ENCODE data around the gene POLE. TPM values are rescaled to one million over a fixed set of nuclear protein-coding genes. Genes with fewer than 3 reads are reported as not detected.
A peak's percentile ranks its signal among the peaks of the same experiment; 100 is the strongest.

The POLE gene
- total and polyA plus RNA-seq, 11 donors, result 5.3 to 18.6 (median 9.8) TPM

- peaks cover 5 to 91% (median 83%) of the 10 kb centered on the region in 9 donors for H3K36me3 ChIP-seq
- intact Hi-C loops (cut with DNase I), result no loop called here
- H3K9me3 ChIP-seq, result no peaks in the 10 kb centered on the region
- no peak overlapping the region for H3K4me3 ChIP-seq
- no peaks in the 10 kb centered on the region for H3K4me1 ChIP-seq
- WGBS, 4 donors, result 79 to 88% (median 80%) methylated on average over 24 of the region's 24 CpGs
- H3K27me3 ChIP-seq, result no peaks in the 10 kb centered on the region
- TF ChIP-seq CTCF (IDR thresholded peaks at IDR 0.05) (no peak), POLR2A (IDR thresholded peaks at IDR 0.05) (no peak)
- DNase-seq (peak in 1 of 5 donors; percentile 38), ATAC-seq (peak in 1 of 4 donors; percentile 22)
- no peak overlapping the region for H3K27ac ChIP-seq
These were observed 42.6 kb upstream of the POLE start for GRCh38 chr12:132729541-132730320.

- H3K27ac ChIP-seq, result no peak overlapping the region
- no peaks in the 10 kb centered on the region for H3K9me3 ChIP-seq
- H3K36me3 ChIP-seq, result peaks cover 5 to 91% (median 83%) of the 10 kb centered on the region in 9 donors
- peaks cover 0 to 2% (median 0%) of the 10 kb centered on the region in 12 donors for H3K4me1 ChIP-seq
- DNase-seq (peak in 1 of 5 donors; percentile 28), ATAC-seq (no peak)
- intact Hi-C loops (cut with DNase I), result no loop called here
- H3K27me3 ChIP-seq, result no peaks in the 10 kb centered on the region
- H3K4me3 ChIP-seq, result no peak overlapping the region
- no peak for TF ChIP-seq POLR2A (IDR thresholded peaks at IDR 0.05)
- no peak for TF ChIP-seq CTCF (IDR thresholded peaks at IDR 0.05)
- 95 to 100% (median 97%) methylated on average over 5 to 7 of the region's 7 CpGs for WGBS, 4 donors
These were observed 41.4 kb upstream of the POLE start for GRCh38 chr12:132728502-132728901.

GRCh38 chr12:132727091-132727794 lies 40.1 kb upstream of the POLE start:
- no peak overlapping the region for H3K4me3 ChIP-seq
- H3K27me3 ChIP-seq, result no peaks in the 10 kb centered on the region
- DNase-seq (peak in 1 of 5 donors; percentile 52), ATAC-seq (peak in 1 of 4 donors; percentile 21)
- H3K27ac ChIP-seq, result no peak overlapping the region
- peaks cover 0 to 5% (median 0%) of the 10 kb centered on the region in 12 donors for H3K4me1 ChIP-seq
- intact Hi-C loops (cut with DNase I), result no loop called here
- H3K36me3 ChIP-seq, result peaks cover 5 to 96% (median 91%) of the 10 kb centered on the region in 9 donors
- no peak for TF ChIP-seq CTCF (IDR thresholded peaks at IDR 0.05)
- TF ChIP-seq POLR2A (IDR thresholded peaks at IDR 0.05), result no peak
- no peaks in the 10 kb centered on the region for H3K9me3 ChIP-seq
- WGBS, 4 donors, result 93 to 95% (median 94%) methylated on average over 35 to 37 of the region's 37 CpGs

- no peak overlapping the region for H3K27ac ChIP-seq
- H3K27me3 ChIP-seq, result no peaks in the 10 kb centered on the region
- DNase-seq (no peak), ATAC-seq (no peak)
- no peak overlapping the region for H3K4me3 ChIP-seq
- 94 to 98% (median 94%) methylated on average over 12 of the region's 12 CpGs for WGBS, 4 donors
- intact Hi-C loops (cut with DNase I), result no loop called here
- TF ChIP-seq POLR2A (IDR thresholded peaks at IDR 0.05) (no peak), CTCF (IDR thresholded peaks at IDR 0.05) (no peak)
- peaks cover 5 to 96% (median 92%) of the 10 kb centered on the region in 9 donors for H3K36me3 ChIP-seq
- no peaks in the 10 kb centered on the region for H3K9me3 ChIP-seq
- H3K4me1 ChIP-seq, result peaks cover 0 to 5% (median 0%) of the 10 kb centered on the region in 12 donors
These were observed 39.2 kb upstream of the POLE start for GRCh38 chr12:132726386-132726785.

All from heart left ventricle (tissue), 16 donors.